Neural cell (in vitro differentiated cells): ENCODE measurements around the gene PRMT3.
"Not testable (repeated sequence)": the region's sequence is repeated elsewhere in the genome, so short reads cannot be mapped to it uniquely, and the experiment has no call there.

Source experiments
- CTCF ChIP-seq: fragments of 450-650 bp; IDR thresholded peaks from 2 replicates; pipeline ENCODE4 v1.5.1; 2014; ENCODE audit warnings: antibody characterized with exemption, mild to moderate bottlenecking, moderate library complexity; ENCODE audit not compliant: poor library complexity, severe bottlenecking
- EZH2 ChIP-seq: fragments of 200-600, 300-800 bp; shearing (Covaris generic), sonication (generic); IDR thresholded peaks from 2 replicates; pipeline ENCODE4 v1.6.1; 2014; ENCODE audit warnings: antibody characterized with exemption, low read length, borderline replicate concordance, mild to moderate bottlenecking; ENCODE audit not compliant: insufficient read depth, poor library complexity, severe bottlenecking
- REST ChIP-seq: IDR thresholded peaks from 2 replicates; pipeline ENCODE4 v1.6.1; 2012; ENCODE audit warnings: borderline replicate concordance
- TAF1 ChIP-seq: IDR thresholded peaks from 2 replicates; pipeline ENCODE4 v1.6.1; 2012; ENCODE audit warnings: low read depth

- TF ChIP-seq CTCF, EZH2, REST, TAF1: not testable (repeated sequence)
Observed at GRCh38 chr11:20385996-20386395, 1.5 kb upstream of the PRMT3 start.
